Measurements from ENCODE around the gene NEURL1B. TPM values are rescaled to one million over a fixed set of nuclear protein-coding genes. Genes with fewer than 3 reads are reported as not detected.

NEURL1B gene
- total and polyA plus RNA-seq, 10 of the 15 experiments (the other 5 are each of a cell fraction or from before 2014, with no cell fraction given), result 0.04 to 0.28 (median 0.05) TPM; not detected in 4

GRCh38 chr5:172730981-172731679 lies 90.1 kb downstream of the NEURL1B start:
- no peak overlapping the region for H3K27ac ChIP-seq (ENCODE audit: control insufficient read depth, insufficient read depth)
- H3K9me3 ChIP-seq (replicated peaks; ENCODE audit: control insufficient read depth, insufficient read depth, low read length), result no peaks in the 10 kb centered on the region
- intact Hi-C loops (cut with micrococcal nuclease; ENCODE audit: unreplicated experiment) (no loop called here), in situ Hi-C loops (cut with MboI) (no loop called here)
- FAIRE-seq, result no peak
- BruUV-seq (replicated peaks), result no TSS peak
- H3K9ac ChIP-seq (ENCODE audit: control insufficient read depth, insufficient read depth, low read length), result no peak overlapping the region
- no peak overlapping the region for H3K4me2 ChIP-seq (ENCODE audit: control insufficient read depth, insufficient read depth)
- WGBS (ENCODE audit: insufficient coverage, insufficient replicate concordance, low lambda C conversion rate, missing lambda C conversion rate), result 41% methylated on average over 16 of the region's 16 CpGs
- no peaks in the 10 kb centered on the region for H3K36me3 ChIP-seq (ENCODE audit: control insufficient read depth in 2 of 2, insufficient read depth in 2 of 2, low read length in 1 of 2)
- CTCF ChIA-PET, result no interaction called here
- peak; percentile 35 for ATAC-seq
- no peaks in the 10 kb centered on the region for H3K4me1 ChIP-seq (ENCODE audit: control insufficient read depth, insufficient read depth, low read length)
- RAD21 ChIA-PET (ENCODE audit: unreplicated experiment), result no interaction called here
- H3K79me2 ChIP-seq (ENCODE audit: control insufficient read depth, insufficient read depth, low read length), result no peaks in the 10 kb centered on the region
- H2AFZ ChIP-seq (ENCODE audit: control insufficient read depth, low read depth, low read length), result no peak overlapping the region
- H3K4me3 ChIP-seq, result no peak overlapping the region
- peaks cover 0 to 2% of the 10 kb centered on the region in 2 experiments; a peak in 2 of 4 replicates for H3K27me3 ChIP-seq (replicated peaks in 1 of 2; ENCODE audit: control insufficient read depth in 2 of 2, insufficient read depth in 2 of 2, low read length in 1 of 2)
- no peaks in the 10 kb centered on the region for H4K20me1 ChIP-seq (ENCODE audit: control insufficient read depth, insufficient read depth)
- POLR2A ChIA-PET, result no interaction called here
- DNase-seq (ENCODE audit: low read depth, low spot score), result no peak
- SMC1A ChIA-PET (ENCODE audit: uncharacterized antibody, unreplicated experiment), result no interaction called here
- TF ChIP-seq TCF12 (IDR thresholded peaks at IDR 0.05; ENCODE audit: low read depth, low read length), result no peak
- TF ChIP-seq IRF4 (IDR thresholded peaks at IDR 0.05; ENCODE audit: low read depth, low read length), result no peak
- TF ChIP-seq CHD1 (IDR thresholded peaks at IDR 0.05; ENCODE audit: low read depth, low read length), result no peak
- TF ChIP-seq RELB (IDR thresholded peaks at IDR 0.05; ENCODE audit: low read depth), result no peak
- no peak for TF ChIP-seq SREBF1 (IDR thresholded peaks at IDR 0.05; ENCODE audit: low read length)
- TF ChIP-seq ZNF274 (IDR thresholded peaks at IDR 0.05; ENCODE audit: insufficient read depth, insufficient read length), result no peak
- TF ChIP-seq NR2C2 (IDR thresholded peaks at IDR 0.05; ENCODE audit: borderline replicate concordance, control insufficient read depth, insufficient read length, low read depth), result no peak
- no peak for TF ChIP-seq GABPA (IDR thresholded peaks at IDR 0.05; ENCODE audit: low read depth)
- no peak for TF ChIP-seq RFX5 (IDR thresholded peaks at IDR 0.05; ENCODE audit: low read depth, low read length)
- no peak for TF ChIP-seq MLLT1 (IDR thresholded peaks at IDR 0.05)
- no peak for TF ChIP-seq MAX (IDR thresholded peaks at IDR 0.05; ENCODE audit: low read depth, low read length)
- TF ChIP-seq CTCF (IDR thresholded peaks at IDR 0.05 in 2 of 3, conservative IDR thresholded peaks at IDR 0.05 in 1 of 3; ENCODE audit: control insufficient read depth in 2 of 3, extremely low read depth in 1 of 3, insufficient read depth in 1 of 3, low read depth in 3 of 3, low read length in 3 of 3), result no peak
- TF ChIP-seq ELK1 (IDR thresholded peaks at IDR 0.05; ENCODE audit: low read depth, low read length), result no peak
